ENCODE results near the gene SGTA.

The SGTA gene

DNA sequence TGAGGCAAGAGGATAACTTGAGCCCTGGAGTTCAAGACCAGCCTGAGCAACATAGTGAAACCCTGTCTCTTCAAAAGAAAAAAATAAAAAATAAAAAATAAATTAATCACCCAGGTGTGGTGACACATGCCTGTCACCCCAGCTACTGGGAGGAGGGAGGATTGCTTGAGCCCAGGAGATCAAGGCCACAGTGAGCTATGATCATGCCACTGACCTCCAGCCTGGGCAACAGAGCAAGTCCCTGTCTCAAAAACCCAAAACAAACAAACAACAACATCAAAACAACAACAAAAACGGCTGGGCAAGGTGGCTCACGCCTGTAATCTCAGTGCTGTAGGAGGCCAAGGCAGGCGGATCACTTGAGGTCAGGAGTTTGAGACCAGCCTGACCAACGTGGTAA, 39.0 kb downstream of the SGTA start:
- no peak for DNase-seq

DNA sequence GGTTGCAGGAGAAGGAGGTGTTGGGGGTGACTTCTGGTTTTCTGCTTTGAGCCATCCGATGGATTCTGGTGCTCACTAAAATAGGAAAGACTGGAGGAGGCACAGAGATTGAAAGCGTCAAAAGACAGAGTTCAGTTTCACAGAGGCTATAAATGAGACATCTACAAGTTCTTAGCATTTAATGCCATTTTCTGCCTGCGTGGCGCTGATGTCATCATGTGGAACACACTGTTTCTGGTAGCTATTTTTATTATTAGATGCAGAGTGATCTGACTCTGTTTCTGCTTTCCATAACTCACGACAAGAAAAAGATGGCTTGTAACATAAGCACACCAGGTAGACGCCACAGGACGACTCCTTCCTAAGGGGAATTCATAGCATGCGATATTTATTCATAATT, 40.0 kb downstream of the SGTA start:
- DNase-seq, result no peak

GRCh38 chr19:2740314-2740656, 42.8 kb downstream of the SGTA start:
- DNase-seq, result no peak

DNA sequence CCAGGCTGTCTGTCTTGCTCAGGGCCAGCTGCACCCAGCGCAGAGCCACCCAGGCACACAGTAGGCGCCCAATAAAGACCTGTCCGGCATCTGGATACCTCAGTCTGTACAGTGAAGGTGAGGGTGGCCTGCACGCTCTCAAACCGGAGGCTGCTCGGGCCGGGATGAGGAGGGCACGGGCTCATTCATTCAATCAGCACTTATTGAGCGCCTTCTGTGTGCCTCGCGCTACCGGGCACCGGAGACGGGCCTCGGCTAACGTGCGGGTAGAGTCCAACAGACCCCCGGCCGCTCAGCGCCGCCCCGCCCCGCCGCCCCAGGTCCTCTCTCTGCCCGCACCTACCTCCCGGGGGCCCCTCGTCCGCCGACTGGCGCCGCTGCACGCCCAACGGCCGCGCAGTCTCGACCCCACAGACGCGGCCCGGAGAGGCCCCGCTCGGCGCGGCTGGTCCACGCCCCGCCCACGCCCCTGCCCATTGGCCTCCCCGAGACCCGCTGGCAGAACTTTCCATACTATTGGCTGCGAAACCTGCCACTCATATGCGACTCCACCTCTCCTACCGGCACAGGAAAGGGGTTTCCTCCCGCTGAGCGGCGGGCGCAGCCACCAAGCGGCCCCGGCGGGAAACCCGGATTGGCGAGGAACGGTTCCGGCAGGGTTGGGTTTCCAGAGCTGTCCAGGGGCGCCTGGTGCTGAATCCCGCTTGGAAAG, 43.3 kb downstream of the SGTA start, which contains the start of gene SLC39A3:
Gene SLC39A3 (minus strand): TSS at position 416 of the 712 bp plus-strand sequence. CDS start 2,760 bp downstream, outside the sequence.
- peak; percentile 73 for DNase-seq

- no peak for DNase-seq
Measured at GRCh38 chr19:2736550-2737190, 46.4 kb downstream of the SGTA start.

GRCh38 chr19:2735374-2735773, 47.7 kb downstream of the SGTA start:
- DNase-seq, result no peak

DNA sequence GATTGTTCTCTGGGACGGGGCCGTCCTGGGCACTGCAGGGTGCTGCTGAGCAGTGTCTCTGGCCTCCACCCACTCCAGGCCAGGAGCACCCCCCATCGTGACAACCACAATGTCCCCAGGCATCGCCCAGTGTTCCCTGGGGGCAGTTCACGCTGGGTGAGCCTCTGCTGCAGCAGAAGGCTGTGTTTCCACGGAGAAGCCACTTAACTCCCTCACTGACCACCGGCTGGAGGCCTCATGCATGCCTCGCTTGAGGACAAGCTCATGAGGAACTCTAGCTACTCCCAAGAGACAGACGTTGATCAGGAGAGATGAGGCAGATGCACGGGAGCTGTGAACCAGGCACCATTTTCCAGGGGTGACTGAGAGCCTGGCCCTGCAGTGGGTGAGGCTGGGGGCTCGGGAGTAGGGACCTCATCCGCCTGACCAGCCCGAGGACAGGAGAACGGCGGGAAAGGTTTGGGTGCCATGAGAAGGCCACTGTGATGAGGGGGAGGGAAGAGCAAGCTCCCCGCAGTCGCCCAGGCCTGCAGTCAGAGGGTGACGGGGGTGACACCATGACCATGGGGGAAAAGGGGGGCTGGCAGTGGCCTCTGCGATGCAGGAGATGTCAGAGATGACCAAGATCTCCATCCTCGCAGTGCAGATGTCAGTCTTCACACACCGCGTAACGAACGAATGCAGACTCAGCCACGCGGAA, 48.3 kb downstream of the SGTA start:
- no peak for DNase-seq

DNA sequence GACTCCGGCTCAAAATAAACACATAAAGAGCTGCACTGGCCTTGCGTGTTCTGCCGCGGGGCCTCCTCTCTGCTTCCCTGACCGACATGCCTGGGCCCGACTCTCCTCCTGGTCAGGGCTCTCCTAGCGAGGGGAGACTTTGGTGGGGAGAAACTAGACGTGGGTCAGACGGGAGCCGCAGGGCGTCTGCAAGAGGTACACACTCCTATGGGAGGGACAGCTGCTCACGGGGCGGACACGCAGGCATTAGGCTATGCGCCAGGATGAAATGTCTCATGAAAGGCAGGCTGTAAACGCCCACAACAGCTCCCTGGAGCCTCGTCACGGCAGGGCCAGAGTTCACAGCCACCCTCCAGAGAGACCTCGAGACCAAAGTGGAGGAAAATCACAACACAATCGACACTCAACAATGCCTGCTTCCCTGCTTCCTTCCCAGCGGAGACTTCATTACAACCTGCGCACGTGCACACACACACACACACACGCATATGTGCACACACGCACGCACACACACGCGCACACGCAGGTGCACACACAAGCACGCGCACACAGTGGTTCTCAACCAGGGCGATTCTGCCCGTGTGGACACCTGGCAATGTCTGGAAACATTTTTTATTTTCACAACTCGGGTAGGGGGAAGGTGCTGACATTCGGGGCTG, 49.0 kb downstream of the SGTA start:
- DNase-seq, result no peak

GRCh38 chr19:2732883-2733282, 50.2 kb downstream of the SGTA start:
- DNase-seq, result no peak

- no peak for DNase-seq
Measured at GRCh38 chr19:2732157-2732725, 50.8 kb downstream of the SGTA start.

DNA sequence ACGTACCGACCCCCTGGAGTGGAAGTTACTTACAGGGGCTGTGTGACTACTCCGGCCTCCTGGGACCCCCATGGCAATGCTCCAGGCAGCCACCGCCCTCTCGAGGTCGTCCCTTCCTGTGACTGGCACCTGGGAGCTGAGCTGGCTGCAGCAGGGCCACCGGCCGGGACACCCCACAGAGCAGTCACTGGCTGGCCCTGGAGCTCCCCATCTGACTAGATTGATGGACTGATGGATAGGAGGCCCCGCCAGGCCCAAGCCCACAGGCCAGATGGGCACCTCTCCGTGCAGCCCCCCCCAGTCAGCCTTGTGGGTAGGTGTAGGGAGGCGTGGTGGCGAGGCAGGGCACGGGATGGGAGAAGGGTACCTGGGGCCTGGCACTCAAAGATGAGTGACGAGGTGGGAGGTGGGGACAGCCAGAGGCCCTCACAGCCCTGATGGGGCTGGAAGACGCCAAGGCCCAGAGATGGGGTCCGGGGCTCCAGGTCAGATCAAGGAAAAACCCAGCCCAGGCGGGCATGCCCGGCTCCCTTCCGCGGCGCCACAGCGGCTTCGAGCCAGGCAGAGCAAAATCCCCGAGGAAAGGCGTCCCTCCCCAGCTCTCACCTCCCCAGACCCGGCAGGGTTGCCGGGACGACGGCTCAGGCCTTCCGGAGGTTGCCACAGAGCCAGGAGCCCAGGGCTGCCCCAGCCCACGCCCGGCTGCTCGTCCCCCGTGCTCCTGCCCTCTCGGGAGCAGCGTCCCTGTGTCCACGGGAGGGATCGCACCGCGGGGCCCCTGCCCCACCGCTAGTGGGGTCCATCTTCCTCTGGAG, 51.7 kb downstream of the SGTA start:
- no peak for DNase-seq

GRCh38 chr19:2729943-2730818, 52.9 kb downstream of the SGTA start:
- no peak for DNase-seq

DNA sequence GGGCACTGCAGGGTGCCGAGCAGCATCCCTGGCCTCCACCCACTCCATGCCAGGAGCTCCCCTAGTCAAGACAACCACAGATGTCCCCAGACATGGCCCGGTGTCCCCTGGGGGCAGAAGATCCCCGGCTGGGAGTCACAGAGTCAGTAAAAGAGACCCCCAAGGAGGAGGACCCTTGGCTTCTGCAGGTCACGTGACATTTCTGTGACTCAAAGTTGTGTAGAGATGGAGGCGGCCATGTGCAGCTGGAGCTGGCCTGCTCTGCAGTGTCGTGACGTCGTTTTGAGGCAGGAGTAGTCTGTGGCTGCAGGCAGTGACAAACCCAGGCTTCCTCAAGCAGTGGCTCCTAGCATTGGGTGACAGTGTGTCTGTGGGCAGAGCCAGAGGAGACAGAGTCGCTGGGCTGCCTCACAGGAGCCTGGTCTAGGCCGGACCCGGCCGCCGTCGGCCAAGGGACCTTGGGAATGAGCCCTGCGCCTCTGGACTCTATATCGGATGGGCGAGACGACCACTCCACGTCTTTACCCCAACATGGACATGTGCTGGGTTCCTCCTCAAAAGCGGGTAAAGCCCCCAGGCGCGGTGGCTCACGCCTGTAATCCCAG, 54.2 kb downstream of the SGTA start:
- no peak for DNase-seq

- no peak for DNase-seq
Measured at GRCh38 chr19:2727640-2727944, 55.5 kb downstream of the SGTA start.

DNA sequence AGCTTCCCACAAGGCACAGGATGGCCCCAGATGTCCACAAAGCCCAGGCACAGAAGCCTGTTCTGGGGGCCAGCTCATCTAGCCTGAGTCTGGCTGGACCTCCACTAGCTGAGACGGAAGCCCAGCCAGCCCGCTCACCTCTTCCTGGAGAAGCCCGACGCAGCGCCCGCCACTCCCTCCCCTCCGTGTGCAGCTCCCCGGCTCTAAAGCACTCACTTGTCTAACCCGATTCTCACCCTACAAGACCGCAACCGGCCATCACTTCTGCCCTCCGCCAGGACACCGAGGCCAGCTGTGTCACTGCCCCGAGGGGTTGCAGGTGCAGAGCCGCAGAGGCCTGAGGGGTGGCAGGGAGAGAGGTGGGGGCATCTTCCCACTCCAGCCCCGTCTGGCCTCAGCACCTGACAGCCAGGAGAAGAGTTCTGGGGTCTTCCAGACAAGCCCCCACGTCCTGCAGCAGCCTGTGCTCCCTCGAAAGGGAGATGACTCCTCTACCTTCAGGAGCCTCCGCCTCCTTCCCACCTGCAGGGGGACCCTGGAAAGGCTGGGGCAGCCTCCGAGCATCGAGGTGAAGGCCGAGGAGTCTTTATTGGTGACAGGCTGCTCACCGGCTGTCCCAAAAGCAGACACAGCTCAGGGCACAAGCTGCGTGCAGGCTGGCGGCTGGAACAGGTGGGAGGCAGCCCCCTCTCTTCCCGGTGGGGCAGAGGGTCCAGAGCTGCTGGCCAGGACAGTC, 56.0 kb downstream of the SGTA start:
- DNase-seq, result no peak

DNA sequence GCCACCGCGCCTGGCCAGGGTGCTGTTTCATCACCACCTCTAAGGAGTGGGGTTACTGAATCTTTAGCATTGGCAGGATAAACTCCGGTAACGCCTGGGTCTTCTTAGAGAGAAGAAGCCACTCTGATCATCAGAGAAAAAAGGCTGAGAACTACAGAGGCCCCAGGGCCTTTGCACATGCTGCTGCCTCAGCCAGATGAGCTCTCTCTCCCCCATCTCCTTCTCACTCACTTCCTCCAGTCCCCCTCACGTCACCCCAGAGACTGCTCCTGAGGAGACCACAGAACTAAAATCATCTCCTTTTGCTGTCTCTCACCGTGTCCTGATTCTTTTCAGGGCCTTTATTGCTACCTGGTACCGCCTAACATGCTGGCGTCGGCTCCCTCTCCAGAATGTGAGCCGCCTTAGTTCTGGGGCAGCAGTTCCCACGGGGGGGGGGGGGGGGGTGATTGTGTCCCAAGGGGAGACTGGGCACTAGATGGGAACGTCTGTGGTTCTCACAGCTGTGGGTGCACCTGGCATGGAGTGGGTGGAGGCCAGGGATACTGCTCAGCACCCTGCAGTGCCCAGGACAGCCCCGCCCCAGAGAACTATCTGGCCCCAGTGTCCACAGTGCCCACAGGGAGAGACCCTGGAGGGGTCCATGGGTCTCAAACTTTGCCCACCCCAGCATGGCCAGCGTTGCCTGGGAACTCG, 56.8 kb downstream of the SGTA start:
- no peak for DNase-seq

GRCh38 chr19:2724148-2724557, 58.9 kb downstream of the SGTA start:
- DNase-seq, result no peak

DNA sequence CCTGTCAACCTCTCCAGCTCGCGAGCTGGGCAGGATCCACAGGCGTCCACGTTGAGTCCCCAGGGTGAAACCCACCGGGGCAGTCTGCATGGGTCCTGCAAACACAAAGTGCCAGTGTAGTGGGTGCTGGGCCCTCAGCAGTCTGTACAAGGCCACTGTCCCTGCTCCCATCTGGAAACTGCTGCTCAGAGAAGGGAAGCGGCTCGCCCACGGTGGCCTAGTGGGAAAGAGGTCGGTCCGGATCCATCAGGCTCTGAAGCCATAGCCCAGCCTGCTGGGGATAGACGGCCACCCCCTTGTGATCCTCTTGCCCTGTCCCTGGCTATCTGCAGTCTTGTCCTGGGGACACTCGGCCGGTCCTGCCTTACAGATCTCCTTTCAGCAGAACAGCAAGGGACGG, 59.3 kb downstream of the SGTA start:
- no peak for DNase-seq

- DNase-seq, result no peak
Measured at GRCh38 chr19:2723345-2723715, 59.7 kb downstream of the SGTA start.

Measured in NCI-H510A (cell line).